GM12891 (cell line): Measurements from ENCODE around the gene TSPYL1.

ENCODE experiments used
- PAX5 ChIP-seq: IDR thresholded peaks from 2 replicates; pipeline ENCODE4 v1.6.1; 2011; ENCODE audit warnings: low read length, moderate library complexity, mild to moderate bottlenecking; ENCODE audit not compliant: insufficient read depth, severe bottlenecking
- POLR2A ChIP-seq: IDR thresholded peaks from 2 replicates; pipeline ENCODE4 v1.6.1; 2011; ENCODE audit warnings: low read depth, low read length, control low read depth
- POLR2AphosphoS5 ChIP-seq: IDR thresholded peaks from 2 replicates; pipeline ENCODE4 v1.6.1; 2011; ENCODE audit warnings: low read depth, low read length, control low read depth
- POU2F2 ChIP-seq: IDR thresholded peaks from 2 replicates; pipeline ENCODE4 v1.6.1; 2011; ENCODE audit warnings: low read depth, mild to moderate bottlenecking, control low read depth, low read length, moderate library complexity
- SPI1 ChIP-seq: IDR thresholded peaks from 2 replicates; pipeline ENCODE4 v1.6.1; 2011; ENCODE audit warnings: low read depth, low read length, control low read depth
- TAF1 ChIP-seq: IDR thresholded peaks from 2 replicates; pipeline ENCODE4 v1.6.1; 2011; ENCODE audit warnings: low read depth, low read length, control low read depth

GRCh38 chr6:116314878-116315277 is 35.1 kb upstream of the TSPYL1 start:
- TF ChIP-seq TAF1 = no peak
- TF ChIP-seq SPI1 = peak; percentile 40
- no peak for TF ChIP-seq POLR2AphosphoS5
- TF ChIP-seq POU2F2 = no peak
- no peak for TF ChIP-seq POLR2A
- no peak for TF ChIP-seq PAX5
